Measurements from ENCODE around the gene TLCD1. TPM values are rescaled to one million over a fixed set of nuclear protein-coding genes. Genes with fewer than 3 reads are reported as not detected.

The TLCD1 gene
- total and polyA plus RNA-seq, 2 of the 8 experiments (the other 6 are each of a cell fraction or from before 2014, with no cell fraction given), result 40.7 to 128 TPM

- Histone ChIP-seq H4K20me1 (replicated peaks in 1 of 2; ENCODE audit: control insufficient read depth in 1 of 2, insufficient read depth in 2 of 2, low read length in 2 of 2) (peaks cover 0 to 3% of the 10 kb centered on the region in 2 experiments), H3K14ac (ENCODE audit: insufficient read length) (no peak overlapping the region), H3K79me2 (ENCODE audit: control insufficient read depth in 1 of 2, insufficient read depth in 2 of 2, low read length in 2 of 2) (peaks cover 0 to 63% of the 10 kb centered on the region in 2 experiments; a peak in 2 of 4 replicates), H3K4me3 (ENCODE audit: extremely low read depth in 1 of 4, insufficient read depth in 2 of 4, low read depth in 3 of 4, low read length in 4 of 4) (no peak overlapping the region), H3K18ac (ENCODE audit: extremely low read depth, low read length) (no peak overlapping the region; the same call in 1 of the 2 replicates), H2BK5ac (ENCODE audit: low read depth, low read length) (no peak overlapping the region), H3K36me3 (ENCODE audit: control insufficient read depth in 2 of 4, insufficient read depth in 4 of 4, low read length in 3 of 4) (no peaks in the 10 kb centered on the region), H3K4ac (replicated peaks; ENCODE audit: insufficient read length, low read depth, low read length) (no peak overlapping the region), H3K56ac (replicated peaks; ENCODE audit: insufficient read length, low read depth, low read length) (no peak overlapping the region), H3K4me2 (ENCODE audit: insufficient read depth in 1 of 2, low read depth in 2 of 2, low read length in 2 of 2) (no peak overlapping the region), H2AK5ac (ENCODE audit: low read depth, low read length) (no peak overlapping the region), H4K8ac (ENCODE audit: extremely low read depth, insufficient read depth, low read length) (no peak overlapping the region), H3K9me3 (ENCODE audit: insufficient read depth in 2 of 2, low read depth in 1 of 2, low read length in 1 of 2) (no peaks in the 10 kb centered on the region), H3K4me1 (replicated peaks in 1 of 4; ENCODE audit: control insufficient read depth in 3 of 4, insufficient read depth in 4 of 4, low read length in 3 of 4) (peaks cover 0 to 3% (median 0%) of the 10 kb centered on the region in 4 experiments; a peak in 1 of 7 replicates), H4K91ac (replicated peaks; ENCODE audit: insufficient read length, low read length) (no peak overlapping the region), H2BK120ac (replicated peaks; ENCODE audit: low read depth, low read length) (no peak overlapping the region), H3K23ac (ENCODE audit: insufficient read length) (no peak overlapping the region), H3K27me3 (replicated peaks in 1 of 4; ENCODE audit: control insufficient read depth in 3 of 4, extremely low read depth in 1 of 4, insufficient read depth in 3 of 4, low read length in 3 of 4) (no peaks in the 10 kb centered on the region), H3K9ac (replicated peaks in 1 of 4; ENCODE audit: extremely low read depth in 1 of 4, low read depth in 3 of 4, low read length in 3 of 4) (no peak overlapping the region), H3K27ac (ENCODE audit: low read depth, low read length) (no peak overlapping the region; the same call in 1 of the 2 replicates), H3K79me1 (ENCODE audit: low read depth, low read length) (peaks cover 2% of the 10 kb centered on the region; the same call in 1 of the 2 replicates), H4K5ac (ENCODE audit: insufficient read length, low read depth, low read length) (no peak overlapping the region), H2BK20ac (ENCODE audit: low read length) (no peak overlapping the region), H2AFZ (ENCODE audit: low read length) (no peak overlapping the region), H2BK12ac (ENCODE audit: low read depth, low read length) (no peak overlapping the region), H2BK15ac (ENCODE audit: low read length) (no peak overlapping the region), H3K23me2 (ENCODE audit: low read depth, low read length) (peaks cover 4% of the 10 kb centered on the region; the same call in 1 of the 2 replicates)
- no peak for FAIRE-seq
- ChIA-PET POLR2A (ENCODE audit: partially characterized antibody) (interaction anchor here (0.6 to 3.3 kb wide), 11 partner anchors 9 to 305 kb away, joined by 3 to 13 read pairs (median 4); no protein-coding TSS in a partner anchor), CTCF (ENCODE audit: partially characterized antibody) (interaction anchor here (0.6 to 4.6 kb wide), 12 partner anchors 11 to 139 kb away, joined by 3 to 76 read pairs (median 3); no protein-coding TSS in a partner anchor)
- no peak for DNase-seq (ENCODE audit: low read depth in 1 of 2, low spot score in 2 of 2)
- 95% methylated on average over 6 of the region's 6 CpGs; no CpG with 5 or more reads in 1 of the 2 experiments for WGBS, 2 experiments (ENCODE audit: extremely low coverage in 1 of 2, insufficient coverage in 1 of 2, insufficient read length in 1 of 2, insufficient replicate concordance in 2 of 2, low coverage in 1 of 2, low lambda C conversion rate in 2 of 2, missing lambda C conversion rate in 1 of 2)
- TF ChIP-seq TBP (IDR thresholded peaks at IDR 0.05; ENCODE audit: low read depth, low read length) (no peak), RBBP5 (IDR thresholded peaks at IDR 0.05; ENCODE audit: borderline replicate concordance, low read depth, low read length) (no peak), JUND (IDR thresholded peaks at IDR 0.05; ENCODE audit: low read length) (no peak), GABPA (IDR thresholded peaks at IDR 0.05; ENCODE audit: borderline replicate concordance, insufficient read depth, low read length) (no peak), KDM1A (IDR thresholded peaks at IDR 0.05; ENCODE audit: borderline replicate concordance, low read length) (no peak), SP4 (IDR thresholded peaks at IDR 0.05; ENCODE audit: low read length) (no peak), RAD21 (IDR thresholded peaks at IDR 0.05 in 1 of 2, conservative IDR thresholded peaks at IDR 0.05 in 1 of 2; ENCODE audit: low read depth in 2 of 2, low read length in 2 of 2) (no peak), ASH2L (IDR thresholded peaks at IDR 0.05; ENCODE audit: low read length) (no peak), YY1 (IDR thresholded peaks at IDR 0.05; ENCODE audit: low read depth, low read length) (no peak), RFX5 (IDR thresholded peaks at IDR 0.05; ENCODE audit: borderline replicate concordance, low read depth, low read length) (no peak)
- TF ChIP-seq, protein P1, sequence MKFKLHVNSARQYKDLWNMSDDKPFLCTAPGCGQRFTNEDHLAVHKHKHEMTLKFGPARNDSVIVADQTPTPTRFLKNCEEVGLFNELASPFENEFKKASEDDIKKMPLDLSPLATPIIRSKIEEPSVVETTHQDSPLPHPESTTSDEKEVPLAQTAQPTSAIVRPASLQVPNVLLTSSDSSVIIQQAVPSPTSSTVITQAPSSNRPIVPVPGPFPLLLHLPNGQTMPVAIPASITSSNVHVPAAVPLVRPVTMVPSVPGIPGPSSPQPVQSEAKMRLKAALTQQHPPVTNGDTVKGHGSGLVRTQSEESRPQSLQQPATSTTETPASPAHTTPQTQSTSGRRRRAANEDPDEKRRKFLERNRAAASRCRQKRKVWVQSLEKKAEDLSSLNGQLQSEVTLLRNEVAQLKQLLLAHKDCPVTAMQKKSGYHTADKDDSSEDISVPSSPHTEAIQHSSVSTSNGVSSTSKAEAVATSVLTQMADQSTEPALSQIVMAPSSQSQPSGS (IDR thresholded peaks at IDR 0.05; ENCODE audit: low read length), result no peak
These were observed 47.7 kb upstream of the TLCD1 start for GRCh38 chr17:28773736-28774135.
